ENCODE measurements around the gene RHCE. TPM values are rescaled to one million over a fixed set of nuclear protein-coding genes. Genes with fewer than 3 reads are reported as not detected.
A peak's percentile ranks its signal among the peaks of the same experiment; 100 is the strongest.

RHCE gene
- total RNA-seq, 1 experiment from 2014 or later: not detected

GRCh38 chr1:25347556-25347955 lies 73.1 kb downstream of the RHCE start:
- no peaks in the 10 kb centered on the region for H3K4me1 ChIP-seq (ENCODE audit: insufficient read depth, low read length, poor library complexity, severe bottlenecking)
- POLR2A ChIA-PET (ENCODE audit: low non-redundant PET): no interaction called here
- intact Hi-C loops (cut with micrococcal nuclease; ENCODE audit: unreplicated experiment): no loop called here
- H3K27me3 ChIP-seq (replicated peaks; ENCODE audit: insufficient read depth, low read depth, low read length, poor library complexity): no peaks in the 10 kb centered on the region
- no peak for TF ChIP-seq EZH2 (IDR thresholded peaks at IDR 0.05; ENCODE audit: borderline replicate concordance, low read depth, low read length, poor library complexity, severe bottlenecking)
- no peak for TF ChIP-seq CTCF (conservative IDR thresholded peaks at IDR 0.05; ENCODE audit: low read depth, low read length)
- no TSS peak for BruUV-seq (replicated peaks)
- CTCF ChIA-PET: no interaction called here
- no peak overlapping the region for H3K27ac ChIP-seq (ENCODE audit: low read depth, low read length, poor library complexity, severe bottlenecking)
- no peaks in the 10 kb centered on the region for H3K9me3 ChIP-seq (ENCODE audit: low read depth, low read length, poor library complexity, severe bottlenecking)
- DNase-seq (ENCODE audit: low spot score): no peak
- peaks cover 32% of the 10 kb centered on the region for H3K36me3 ChIP-seq (ENCODE audit: insufficient read depth, low read length, poor library complexity, severe bottlenecking)
- H3K4me3 ChIP-seq (ENCODE audit: low read depth, low read length, poor library complexity, severe bottlenecking): no peak overlapping the region

- ChIA-PET CTCF (no interaction called here), POLR2A (ENCODE audit: low non-redundant PET) (no interaction called here)
- Histone ChIP-seq H3K4me1 (ENCODE audit: insufficient read depth, low read length, poor library complexity, severe bottlenecking) (peaks cover 8% of the 10 kb centered on the region), H3K27ac (ENCODE audit: low read depth, low read length, poor library complexity, severe bottlenecking) (no peak overlapping the region), H3K36me3 (ENCODE audit: insufficient read depth, low read length, poor library complexity, severe bottlenecking) (peaks cover 25% of the 10 kb centered on the region), H3K9me3 (ENCODE audit: low read depth, low read length, poor library complexity, severe bottlenecking) (no peaks in the 10 kb centered on the region), H3K4me3 (ENCODE audit: low read depth, low read length, poor library complexity, severe bottlenecking) (no peak overlapping the region), H3K27me3 (replicated peaks; ENCODE audit: insufficient read depth, low read depth, low read length, poor library complexity) (no peaks in the 10 kb centered on the region)
- intact Hi-C loops (cut with micrococcal nuclease; ENCODE audit: unreplicated experiment): no loop called here
- TF ChIP-seq EZH2 (IDR thresholded peaks at IDR 0.05; ENCODE audit: borderline replicate concordance, low read depth, low read length, poor library complexity, severe bottlenecking) (no peak), CTCF (conservative IDR thresholded peaks at IDR 0.05; ENCODE audit: low read depth, low read length) (no peak)
- BruUV-seq (replicated peaks): no TSS peak
- DNase-seq (ENCODE audit: low spot score): peak; percentile 21
Measured at GRCh38 chr1:25343872-25344271, 76.8 kb downstream of the RHCE start.

GRCh38 chr1:25342846-25343245 lies 77.8 kb downstream of the RHCE start:
- no peak for TF ChIP-seq EZH2 (IDR thresholded peaks at IDR 0.05; ENCODE audit: borderline replicate concordance, low read depth, low read length, poor library complexity, severe bottlenecking)
- no peak for TF ChIP-seq CTCF (conservative IDR thresholded peaks at IDR 0.05; ENCODE audit: low read depth, low read length)
- Histone ChIP-seq H3K9me3 (ENCODE audit: low read depth, low read length, poor library complexity, severe bottlenecking) (no peaks in the 10 kb centered on the region), H3K4me3 (ENCODE audit: low read depth, low read length, poor library complexity, severe bottlenecking) (no peak overlapping the region), H3K27me3 (replicated peaks; ENCODE audit: insufficient read depth, low read depth, low read length, poor library complexity) (no peaks in the 10 kb centered on the region), H3K36me3 (ENCODE audit: insufficient read depth, low read length, poor library complexity, severe bottlenecking) (peaks cover 25% of the 10 kb centered on the region), H3K4me1 (ENCODE audit: insufficient read depth, low read length, poor library complexity, severe bottlenecking) (peaks cover 8% of the 10 kb centered on the region), H3K27ac (ENCODE audit: low read depth, low read length, poor library complexity, severe bottlenecking) (no peak overlapping the region)
- POLR2A ChIA-PET (ENCODE audit: low non-redundant PET): interaction anchor here (0.7 kb wide), 1 partner anchor 98 kb away, joined by 3 read pairs; no protein-coding TSS in a partner anchor
- CTCF ChIA-PET: no interaction called here
- intact Hi-C loops (cut with micrococcal nuclease; ENCODE audit: unreplicated experiment): no loop called here
- peak; percentile 0 for DNase-seq (ENCODE audit: low spot score)
- no TSS peak for BruUV-seq (replicated peaks)

Data from A673 (cell line).